ENCODE results near the gene ATP1B1.

- TF ChIP-seq CTCF (IDR thresholded peaks at IDR 0.05) (no peak), POLR2A (IDR thresholded peaks at IDR 0.05) (no peak)
Observed at GRCh38 chr1:169100208-169100607, 6.3 kb upstream of the ATP1B1 start.
